T-helper 2 cell treated with Interferon-gamma antibody and Interleukin-4, amounts not matched to agents 5 μg/mL and 100 μg/mL, for 36 hours (primary cell): ENCODE measurements around the gene LRRC3.

ENCODE experiments used
- DNase-seq: peaks from one replicate; pipeline ENCODE4 v3.0.0; 2021; ENCODE audit warnings: low spot score
- H3K27ac Mint-ChIP-seq: one replicate; pipeline ENCODE4 v1.8.0; 2021; ENCODE audit warnings: mild to moderate bottlenecking, mixed read lengths
- H3K27me3 Mint-ChIP-seq: one replicate; pipeline ENCODE4 v1.8.0; 2021; ENCODE audit warnings: low read depth, mixed read lengths
- H3K36me3 Mint-ChIP-seq: one replicate; pipeline ENCODE4 v1.8.0; 2021; ENCODE audit warnings: low read depth, mixed read lengths
- H3K4me1 Mint-ChIP-seq: one replicate; pipeline ENCODE4 v1.8.0; 2021; ENCODE audit warnings: low read depth, mixed read lengths
- H3K4me3 Mint-ChIP-seq: one replicate; pipeline ENCODE4 v1.8.0; 2022; ENCODE audit warnings: mild to moderate bottlenecking, moderate library complexity, mixed read lengths
- H3K9me3 Mint-ChIP-seq: one replicate; pipeline ENCODE4 v1.8.0; 2021; ENCODE audit warnings: mixed read lengths

Gene LRRC3

DNA sequence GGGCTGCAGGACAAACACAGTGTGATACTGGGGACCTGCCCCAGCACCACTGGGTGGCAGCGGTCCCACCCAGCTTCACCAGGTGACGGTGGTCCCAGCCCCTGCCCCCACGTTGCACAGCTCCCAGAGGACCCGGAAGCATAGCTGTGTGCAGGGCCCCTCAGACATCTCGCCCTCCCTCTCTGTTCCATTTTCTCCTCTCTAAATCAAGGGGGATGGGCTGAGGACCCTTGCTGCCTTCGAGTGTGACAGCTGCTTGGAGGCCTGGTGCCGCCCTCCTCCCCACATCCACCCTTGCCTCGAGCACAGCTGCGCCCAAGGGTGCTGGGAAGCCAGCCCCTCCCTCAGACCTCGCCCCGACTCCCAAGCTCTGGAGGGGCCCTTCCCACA, 16.1 kb upstream of the LRRC3 start:
- DNase-seq: no peak
- Mint-ChIP-seq H3K27ac (no peak overlapping the region), H3K4me1 (no peaks in the 10 kb centered on the region), H3K9me3 (no peaks in the 10 kb centered on the region), H3K4me3 (no peak overlapping the region), H3K27me3 (no peaks in the 10 kb centered on the region), H3K36me3 (no peaks in the 10 kb centered on the region)

- no peaks in the 10 kb centered on the region for H3K27me3 Mint-ChIP-seq
- no peaks in the 10 kb centered on the region for H3K9me3 Mint-ChIP-seq
- no peak overlapping the region for H3K4me3 Mint-ChIP-seq
- DNase-seq: no peak
- no peaks in the 10 kb centered on the region for H3K4me1 Mint-ChIP-seq
- no peak overlapping the region for H3K27ac Mint-ChIP-seq
- H3K36me3 Mint-ChIP-seq: no peaks in the 10 kb centered on the region
Observed at GRCh38 chr21:44440241-44441040, 14.9 kb upstream of the LRRC3 start.

DNA sequence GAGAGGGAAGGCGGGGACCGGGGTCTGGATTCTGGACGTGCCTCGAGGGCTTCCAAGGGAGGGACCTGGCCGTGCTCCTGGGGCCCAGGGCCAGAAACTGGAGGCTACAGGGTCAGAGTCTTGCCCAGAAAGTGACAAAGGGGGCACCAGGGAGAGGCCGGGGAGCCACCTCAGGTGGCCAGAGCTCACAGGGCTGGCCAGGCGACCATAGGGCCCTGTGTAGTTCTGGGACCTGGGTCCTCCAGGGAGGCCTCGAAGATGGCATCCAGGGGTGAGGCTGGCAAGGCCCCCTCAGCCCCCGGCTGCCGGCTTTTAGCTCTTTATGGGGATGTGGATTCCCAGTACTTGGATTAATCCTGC, 14.3 kb upstream of the LRRC3 start:
- no peaks in the 10 kb centered on the region for H3K36me3 Mint-ChIP-seq

DNA sequence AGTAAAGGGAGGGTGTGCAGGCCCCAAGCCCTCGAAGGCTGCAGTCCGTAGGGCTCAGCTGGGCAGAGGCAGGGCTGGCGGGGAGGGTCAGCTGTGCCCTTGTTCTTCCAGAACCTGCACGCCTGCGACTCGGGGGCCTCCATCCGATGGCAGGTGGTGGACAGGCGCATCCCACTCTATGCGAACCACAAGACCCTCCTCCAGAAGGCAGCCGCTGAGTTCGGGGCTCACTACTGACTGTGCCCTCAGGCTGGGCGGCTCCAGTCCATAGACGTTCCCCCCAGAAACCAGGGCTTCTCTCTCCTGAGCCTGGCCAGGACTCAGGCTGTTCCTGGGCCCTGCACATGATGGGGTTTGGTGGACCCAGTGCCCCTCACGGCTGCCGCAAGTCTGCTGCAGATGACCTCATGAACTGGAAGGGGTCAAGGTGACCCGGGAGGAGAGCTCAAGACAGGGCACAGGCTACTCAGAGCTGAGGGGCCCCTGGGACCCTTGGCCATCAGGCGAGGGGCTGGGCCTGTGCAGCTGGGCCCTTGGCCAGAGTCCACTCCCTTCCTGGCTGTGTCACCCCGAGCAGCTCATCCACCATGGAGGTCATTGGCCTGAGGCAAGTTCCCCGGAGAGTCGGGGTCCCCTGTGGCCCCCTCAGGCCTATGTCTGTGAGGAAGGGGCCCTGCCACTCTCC, 13.6 kb upstream of the LRRC3 start:
- H3K9me3 Mint-ChIP-seq: no peaks in the 10 kb centered on the region
- no peak overlapping the region for H3K27ac Mint-ChIP-seq
- H3K4me3 Mint-ChIP-seq: no peak overlapping the region
- no peaks in the 10 kb centered on the region for H3K36me3 Mint-ChIP-seq
- no peaks in the 10 kb centered on the region for H3K27me3 Mint-ChIP-seq
- DNase-seq: no peak
- no peaks in the 10 kb centered on the region for H3K4me1 Mint-ChIP-seq

More for the DNA sequence above, 14.3 kb upstream of the LRRC3 start:
- Mint-ChIP-seq H3K4me1 (no peaks in the 10 kb centered on the region), H3K4me3 (no peak overlapping the region), H3K9me3 (no peaks in the 10 kb centered on the region), H3K27ac (no peak overlapping the region), H3K27me3 (no peaks in the 10 kb centered on the region)
- no peak for DNase-seq

GRCh38 chr21:44442266-44443125, 12.8 kb upstream of the LRRC3 start:
- Mint-ChIP-seq H3K27ac (no peak overlapping the region), H3K36me3 (no peaks in the 10 kb centered on the region), H3K9me3 (no peaks in the 10 kb centered on the region), H3K4me1 (no peaks in the 10 kb centered on the region), H3K4me3 (no peak overlapping the region), H3K27me3 (no peaks in the 10 kb centered on the region)
- no peak for DNase-seq

- no peaks in the 10 kb centered on the region for H3K36me3 Mint-ChIP-seq
- H3K27ac Mint-ChIP-seq: no peak overlapping the region
- H3K27me3 Mint-ChIP-seq: no peaks in the 10 kb centered on the region
- H3K4me3 Mint-ChIP-seq: no peak overlapping the region
- no peak for DNase-seq
- no peaks in the 10 kb centered on the region for H3K4me1 Mint-ChIP-seq
- no peaks in the 10 kb centered on the region for H3K9me3 Mint-ChIP-seq
Observed at GRCh38 chr21:44443291-44443890, 11.9 kb upstream of the LRRC3 start.

DNA sequence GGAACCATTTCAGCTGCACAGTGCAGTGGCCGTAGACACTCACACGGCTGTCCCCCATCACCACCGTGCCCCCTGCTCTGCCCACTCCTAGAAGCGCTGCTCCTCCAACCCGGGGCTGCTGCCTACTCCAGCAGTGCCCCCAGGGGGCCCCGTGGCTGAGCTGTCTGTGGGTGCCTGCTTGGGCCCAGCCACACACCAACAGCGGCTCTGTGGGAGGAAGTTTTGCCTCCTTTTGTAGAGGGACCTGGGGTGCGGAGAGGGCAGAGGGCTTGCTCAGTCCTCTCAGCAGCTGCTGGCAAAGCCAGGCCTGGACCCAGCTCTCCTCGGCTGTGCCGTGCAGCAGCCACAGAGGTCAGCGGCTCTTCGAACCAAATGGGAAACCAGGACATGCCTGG, 11.4 kb upstream of the LRRC3 start:
- no peak overlapping the region for H3K4me3 Mint-ChIP-seq
- H3K4me1 Mint-ChIP-seq: no peaks in the 10 kb centered on the region
- no peak for DNase-seq

GRCh38 chr21:44444286-44444931, 10.9 kb upstream of the LRRC3 start:
- no peak for DNase-seq

More for the DNA sequence above, 11.4 kb upstream of the LRRC3 start:
- Mint-ChIP-seq H3K9me3 (no peaks in the 10 kb centered on the region), H3K36me3 (no peaks in the 10 kb centered on the region), H3K27me3 (no peaks in the 10 kb centered on the region), H3K27ac (no peak overlapping the region)

GRCh38 chr21:44445145-44445812, 10.0 kb upstream of the LRRC3 start:
- Mint-ChIP-seq H3K27ac (no peak overlapping the region), H3K9me3 (no peaks in the 10 kb centered on the region), H3K4me3 (no peak overlapping the region), H3K4me1 (no peaks in the 10 kb centered on the region), H3K27me3 (no peaks in the 10 kb centered on the region), H3K36me3 (no peaks in the 10 kb centered on the region)
- no peak for DNase-seq

More at GRCh38 chr21:44444286-44444931, 10.9 kb upstream of the LRRC3 start:
- no peaks in the 10 kb centered on the region for H3K9me3 Mint-ChIP-seq
- H3K27ac Mint-ChIP-seq: no peak overlapping the region
- H3K27me3 Mint-ChIP-seq: no peaks in the 10 kb centered on the region
- H3K4me1 Mint-ChIP-seq: no peaks in the 10 kb centered on the region
- no peak overlapping the region for H3K4me3 Mint-ChIP-seq
- no peaks in the 10 kb centered on the region for H3K36me3 Mint-ChIP-seq

DNA sequence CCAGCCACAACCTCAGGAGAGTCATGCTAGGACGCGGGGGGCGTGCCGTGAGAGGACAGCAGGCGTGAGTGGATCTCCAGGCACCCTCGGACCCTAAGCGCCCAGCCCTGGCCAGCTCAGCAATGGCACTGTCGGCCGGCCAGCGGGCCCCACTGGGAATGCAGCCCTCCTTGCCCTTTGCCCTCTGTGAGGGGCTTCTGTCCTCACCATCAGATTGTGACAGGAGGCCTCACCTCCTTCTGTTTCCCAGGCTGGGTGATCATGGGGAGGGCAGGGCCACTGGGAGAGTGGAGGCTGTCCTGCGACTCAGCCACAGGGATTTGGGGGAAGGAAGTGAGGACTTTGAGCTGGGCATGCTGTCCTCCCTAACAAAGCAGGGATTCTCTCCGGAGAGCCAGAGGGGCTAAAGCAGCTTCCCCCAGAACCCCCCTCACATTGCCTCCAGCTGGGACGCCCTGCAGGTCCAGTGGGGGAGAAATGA, 6.6 kb upstream of the LRRC3 start:
- peaks cover 18% of the 10 kb centered on the region for H3K27me3 Mint-ChIP-seq
- no peak for DNase-seq
- no peaks in the 10 kb centered on the region for H3K36me3 Mint-ChIP-seq
- peaks cover 3% of the 10 kb centered on the region for H3K4me1 Mint-ChIP-seq
- no peak overlapping the region for H3K4me3 Mint-ChIP-seq
- H3K27ac Mint-ChIP-seq: no peak overlapping the region
- peaks cover 15% of the 10 kb centered on the region for H3K9me3 Mint-ChIP-seq

GRCh38 chr21:44449473-44450363, 5.6 kb upstream of the LRRC3 start:
- Mint-ChIP-seq H3K27ac (no peak overlapping the region), H3K27me3 (peaks cover 23% of the 10 kb centered on the region), H3K36me3 (no peaks in the 10 kb centered on the region), H3K4me3 (no peak overlapping the region), H3K9me3 (peaks cover 24% of the 10 kb centered on the region), H3K4me1 (peaks cover 3% of the 10 kb centered on the region)
- DNase-seq: no peak

- peaks cover 24% of the 10 kb centered on the region for H3K9me3 Mint-ChIP-seq
- H3K36me3 Mint-ChIP-seq: no peaks in the 10 kb centered on the region
- peaks cover 23% of the 10 kb centered on the region for H3K27me3 Mint-ChIP-seq
- H3K4me1 Mint-ChIP-seq: peaks cover 3% of the 10 kb centered on the region
- H3K4me3 Mint-ChIP-seq: no peak overlapping the region
- H3K27ac Mint-ChIP-seq: no peak overlapping the region
- DNase-seq: no peak
Observed at GRCh38 chr21:44450402-44450801, 4.9 kb upstream of the LRRC3 start.
